Upper lobe of left lung (tissue), 4 donors: ENCODE data around the gene DNLZ.

Source experiments
- CTCF ChIP-seq, 6 experiments: fragments of 450-650 bp in 4 of 6; fragments of 200-600 bp in 2 of 6; sonication (generic) in 2 of 6; IDR thresholded peaks; one replicate each; pipeline ENCODE4 v1.5.1; 2016 to 2019; ENCODE audit warnings: antibody characterized with exemption in 6 of 6
- POLR2A ChIP-seq, 4 donors: fragments of 450-650 bp; IDR thresholded peaks; one replicate each; pipeline ENCODE4 v1.5.1; 2016 to 2017; ENCODE audit warnings: antibody characterized with exemption in 4 of 4, mild to moderate bottlenecking in 2 of 4
- POLR2AphosphoS5 ChIP-seq, 2 donors: sonication (generic); formaldehyde crosslinking; IDR thresholded peaks; one replicate each; pipeline ENCODE4 v1.5.1; 2017; ENCODE audit warnings: antibody characterized with exemption in 2 of 2

- TF ChIP-seq CTCF (IDR thresholded peaks at IDR 0.05) = no peak
- TF ChIP-seq POLR2A (IDR thresholded peaks at IDR 0.05) = no peak
- no peak for TF ChIP-seq POLR2AphosphoS5 (IDR thresholded peaks at IDR 0.05)
Observed at GRCh38 chr9:136366826-136367225, 3.3 kb upstream of the DNLZ start.
